Right renal pelvis (tissue), 4 donors: Measurements from ENCODE around the gene BRAT1. TPM values are rescaled to one million over a fixed set of nuclear protein-coding genes. Genes with fewer than 3 reads are reported as not detected.

Source experiments
- DNase-seq, 4 donors: peaks; one replicate each; pipeline ENCODE4 v3.0.0-alpha.2; 2013; ENCODE audit warnings: low read depth in 4 of 4, low spot score in 3 of 4, missing footprints in 1 of 4
- polyA plus RNA-seq, 4 donors: library from polyadenylated mRNA; unstranded; fragments of 120-200 nt; gene quantifications; one replicate each; pipeline ENCODE4 v1.2.1, GENCODE V29; 2013; ENCODE audit not compliant: insufficient read length in 4 of 4

Gene BRAT1
- polyA plus RNA-seq, 4 donors = 27.4 to 40.6 (median 27.6) TPM

DNA sequence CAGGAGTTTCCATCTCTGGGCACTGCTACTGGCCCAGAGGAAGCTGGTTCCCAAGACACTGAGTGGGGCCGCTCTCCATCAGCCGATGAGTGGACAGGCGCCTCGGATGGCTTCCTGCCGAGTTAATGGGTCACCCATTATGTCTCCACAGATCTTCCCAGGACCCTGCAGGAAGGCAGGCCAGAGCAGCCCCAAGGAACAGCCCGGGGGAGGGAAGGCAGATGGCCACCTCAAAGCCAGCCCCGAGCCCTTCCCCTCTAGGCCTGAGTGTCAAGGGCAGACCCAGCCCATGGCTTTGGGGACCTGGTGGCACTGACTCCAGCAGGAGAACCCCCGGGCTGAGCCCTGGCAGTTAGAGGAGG is 39.1 kb downstream of the BRAT1 start:
- DNase-seq = no peak

DNA sequence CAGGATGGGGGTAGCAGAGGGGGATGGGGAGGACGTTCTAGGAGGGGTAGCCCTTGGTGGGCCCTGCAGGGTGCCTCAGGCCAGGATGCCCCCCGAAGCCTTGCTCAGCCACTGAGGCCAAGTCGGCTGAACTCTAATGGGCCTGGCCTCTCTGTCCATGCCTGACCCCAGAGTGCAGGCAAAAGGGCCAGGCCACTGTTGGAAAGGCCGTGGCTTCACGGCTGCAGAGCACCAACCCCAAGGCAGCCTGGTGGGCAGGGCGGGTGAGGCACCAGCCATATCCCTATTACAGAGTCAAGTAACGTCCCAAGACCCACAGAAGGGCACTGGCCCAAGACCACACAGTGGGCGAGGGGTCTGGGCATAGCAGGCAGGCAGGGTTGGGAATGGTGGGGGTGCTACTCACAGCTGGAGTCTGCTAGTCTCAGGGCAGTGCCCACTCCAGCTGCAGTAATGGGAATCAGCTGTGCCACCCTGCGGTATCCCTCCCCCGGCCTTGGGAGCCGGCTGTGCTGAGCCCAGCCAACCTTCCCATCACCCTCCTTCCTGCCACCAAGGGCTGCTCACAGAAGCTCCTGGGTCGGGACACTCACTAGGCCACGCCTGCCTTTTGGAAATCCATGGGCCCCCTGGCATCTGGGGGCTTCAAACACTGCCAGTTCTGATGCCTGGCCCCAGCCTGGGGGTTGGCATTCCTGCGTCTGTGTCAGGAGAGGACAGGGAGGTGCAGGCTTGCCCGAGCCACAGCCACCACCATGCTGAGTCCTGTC is 39.7 kb downstream of the BRAT1 start:
- no peak for DNase-seq

DNA sequence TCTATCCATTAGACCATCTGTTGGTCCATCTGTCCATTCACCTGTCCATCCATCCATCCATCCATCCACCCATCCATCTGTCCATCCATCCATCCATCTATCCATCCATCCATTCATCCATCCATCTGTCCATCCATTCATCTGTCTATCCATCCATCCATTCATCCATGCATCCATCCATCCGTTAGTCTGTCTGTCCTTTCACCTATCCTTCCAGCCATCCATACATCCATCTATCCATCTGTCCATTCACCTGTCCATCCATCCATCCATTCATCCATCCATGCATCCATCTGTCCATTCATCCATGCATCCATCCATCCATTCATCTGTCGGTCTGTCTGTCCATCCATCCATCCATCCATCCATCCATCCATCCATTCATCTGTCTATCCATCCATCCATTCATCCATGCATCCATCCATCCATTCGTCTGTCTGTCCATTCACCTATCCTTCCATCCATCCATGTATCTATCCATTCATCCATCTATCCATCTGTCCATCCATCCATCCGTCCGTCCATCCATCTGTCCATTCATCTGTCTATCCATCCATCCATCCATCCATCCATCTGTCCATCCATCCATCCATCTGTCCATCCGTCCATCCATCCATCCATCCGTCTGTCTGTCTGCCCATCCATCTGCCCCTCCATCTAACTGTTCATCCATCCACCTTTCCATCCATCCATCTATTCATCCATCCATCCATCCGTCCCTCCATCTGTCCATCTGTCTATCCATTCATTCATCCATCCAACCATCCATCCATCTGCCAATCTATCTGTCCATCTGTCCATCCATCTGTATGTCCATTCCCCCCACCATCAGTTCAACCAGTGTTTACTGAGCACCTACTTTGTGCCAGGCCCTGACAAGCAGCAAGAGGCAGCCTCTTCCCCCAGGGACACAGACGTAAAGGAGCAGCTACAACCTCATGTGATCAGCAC is 40.6 kb downstream of the BRAT1 start:
- no peak for DNase-seq

DNA sequence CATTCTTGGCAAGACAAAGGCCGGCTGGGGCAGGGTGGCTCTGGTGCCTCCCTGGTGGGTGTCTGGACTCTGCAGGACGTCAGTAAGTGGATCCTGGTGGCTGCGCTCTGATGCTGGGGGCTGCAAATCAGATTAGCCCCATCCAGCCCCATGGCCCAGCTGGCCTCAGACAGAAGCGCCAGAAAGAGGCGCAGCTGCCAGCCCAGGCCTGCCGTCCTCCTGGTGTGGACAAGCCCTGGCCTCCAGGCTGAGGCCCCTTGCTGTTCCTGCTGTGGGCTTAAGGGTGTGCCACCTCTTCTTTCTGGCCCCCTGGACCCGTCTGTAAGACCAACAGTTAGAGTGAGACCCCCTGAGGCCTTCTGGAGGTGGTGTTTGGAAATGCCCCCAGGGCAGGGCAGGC is 41.6 kb downstream of the BRAT1 start:
- no peak for DNase-seq

DNA sequence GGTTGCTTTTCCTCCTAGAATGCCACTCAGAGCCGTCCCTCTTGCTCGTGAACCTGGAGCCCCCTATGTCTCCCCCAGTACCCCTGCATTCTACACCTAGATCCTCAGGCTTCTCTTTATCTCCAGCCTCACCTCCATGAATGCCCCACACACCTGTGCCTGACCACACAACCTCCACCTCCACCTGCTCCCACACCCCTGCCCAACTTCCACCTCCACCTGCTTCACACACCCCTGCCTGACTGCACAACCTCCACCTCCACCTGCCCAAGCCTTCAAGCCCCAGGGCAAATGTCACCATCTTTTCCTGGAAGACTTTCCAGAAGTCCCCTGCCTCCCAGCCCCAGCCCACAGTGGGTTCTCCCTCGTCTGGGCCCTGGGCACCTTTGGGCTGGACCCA is 42.6 kb downstream of the BRAT1 start:
- DNase-seq = no peak

DNA sequence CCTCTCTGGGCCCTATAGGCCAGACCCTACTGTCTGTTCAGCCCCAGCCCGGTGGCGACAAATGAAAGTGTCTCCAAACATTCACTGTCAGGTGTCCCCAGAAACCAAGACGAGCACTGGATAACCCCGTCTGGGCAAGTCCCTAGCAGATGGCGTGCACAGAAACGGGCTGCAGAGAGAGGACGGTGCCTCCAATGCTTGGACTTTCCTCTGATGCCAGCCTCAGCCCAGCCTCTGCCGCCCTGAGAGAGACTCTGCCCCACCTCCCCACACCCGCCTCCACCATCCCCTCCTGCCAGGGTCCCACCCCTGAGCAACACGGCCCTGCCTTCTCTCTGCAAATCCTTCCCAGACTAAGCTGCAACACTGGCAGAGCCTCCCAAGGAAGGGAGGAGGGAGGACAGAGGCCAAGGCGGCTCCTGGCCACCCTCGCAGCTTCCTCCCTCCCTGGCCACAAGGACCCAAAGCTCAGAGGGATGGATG is 43.1 kb downstream of the BRAT1 start:
- DNase-seq = no peak

DNA sequence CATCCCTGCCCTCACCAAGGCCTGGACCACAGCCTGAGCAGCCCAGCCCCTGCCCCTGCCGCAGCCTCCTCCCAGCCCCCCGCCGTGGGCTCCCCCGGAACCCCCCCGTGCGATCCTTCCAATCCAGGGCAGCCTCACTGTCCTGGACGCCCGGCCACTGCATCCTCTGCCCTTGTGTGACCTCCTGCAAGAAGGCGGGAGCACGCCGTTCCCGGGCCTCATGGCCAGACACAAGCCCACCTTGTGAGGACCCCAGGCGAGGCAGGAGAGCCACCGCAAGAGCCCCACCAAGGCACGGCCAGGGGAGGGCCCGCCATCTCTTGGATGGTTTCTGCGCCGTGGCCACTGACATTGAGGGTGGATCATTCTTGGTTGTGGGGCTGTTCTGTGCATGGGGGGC is 43.6 kb downstream of the BRAT1 start:
- DNase-seq = no peak

DNA sequence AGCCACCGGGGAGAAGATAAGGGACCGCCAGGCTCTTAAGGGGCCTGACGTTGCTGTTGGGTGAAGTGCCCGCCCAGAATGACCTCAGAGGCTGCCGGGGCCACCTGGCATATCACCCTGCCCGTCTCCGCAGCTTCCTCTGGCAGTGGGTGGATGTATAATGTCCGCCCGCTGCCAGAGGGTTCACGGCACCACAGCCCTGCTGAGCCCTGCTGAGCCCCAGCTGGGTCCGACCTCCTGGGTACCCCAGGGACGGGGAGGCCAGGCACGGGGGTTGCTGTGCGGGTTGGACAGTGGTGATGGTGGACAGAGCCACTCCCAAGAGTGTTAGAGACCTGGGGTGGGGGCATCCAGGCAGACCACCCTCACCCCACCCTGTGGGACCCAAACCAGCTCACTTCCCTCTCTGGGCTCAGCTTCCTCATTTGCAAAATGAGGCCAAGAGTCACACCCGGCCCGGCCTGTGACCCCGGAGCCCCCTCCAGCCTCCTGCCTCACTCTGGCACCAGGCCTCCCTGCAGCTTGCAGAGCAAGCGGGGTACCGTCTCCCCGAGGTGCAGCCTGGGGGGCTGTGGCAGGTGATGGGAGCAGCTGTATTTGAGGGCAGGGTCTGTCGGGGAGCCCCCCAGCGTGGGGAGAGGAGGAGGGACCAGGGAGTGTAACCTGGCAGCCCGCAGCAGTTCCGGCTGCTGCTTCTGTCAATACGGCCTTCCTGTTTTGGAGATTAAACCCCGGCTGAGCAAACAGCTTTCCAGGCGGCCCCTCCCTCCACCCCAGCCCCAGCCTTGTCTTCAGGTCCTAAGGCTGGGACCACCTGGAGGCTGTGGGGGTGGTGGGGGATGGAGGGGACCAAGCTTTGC is 44.2 kb downstream of the BRAT1 start:
- no peak for DNase-seq

DNA sequence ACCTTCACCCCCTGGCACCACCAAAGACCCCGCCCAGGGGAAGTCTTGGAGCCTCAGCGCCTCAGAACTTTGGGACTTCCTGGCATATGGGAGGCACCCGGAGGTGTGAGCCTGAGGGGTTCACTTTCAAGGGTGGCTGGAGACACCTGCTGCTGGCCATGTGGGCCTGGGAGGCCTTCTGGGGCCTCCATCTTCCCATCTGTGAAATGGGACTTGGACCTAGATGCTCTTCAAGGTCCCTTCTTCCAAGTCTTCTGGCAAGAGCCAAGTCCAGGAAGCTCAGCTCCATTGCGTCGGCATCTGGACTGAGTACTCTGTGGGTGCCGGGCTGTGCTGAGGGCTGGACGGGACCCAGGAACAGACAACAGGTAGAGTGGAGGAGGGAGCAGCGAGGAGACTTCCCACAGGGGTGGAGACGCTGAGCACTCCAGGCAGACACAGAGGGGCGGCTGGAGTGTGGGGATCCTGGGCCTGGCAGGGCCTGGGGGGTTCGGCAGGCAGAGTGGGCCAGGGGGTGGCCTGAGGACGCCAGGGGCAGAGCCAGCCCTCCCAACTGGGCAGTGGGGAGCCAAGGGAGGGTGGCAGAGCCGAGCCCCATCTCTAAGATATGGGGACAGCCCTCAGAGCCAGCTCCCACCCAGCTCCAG is 45.1 kb downstream of the BRAT1 start:
- DNase-seq = no peak

DNA sequence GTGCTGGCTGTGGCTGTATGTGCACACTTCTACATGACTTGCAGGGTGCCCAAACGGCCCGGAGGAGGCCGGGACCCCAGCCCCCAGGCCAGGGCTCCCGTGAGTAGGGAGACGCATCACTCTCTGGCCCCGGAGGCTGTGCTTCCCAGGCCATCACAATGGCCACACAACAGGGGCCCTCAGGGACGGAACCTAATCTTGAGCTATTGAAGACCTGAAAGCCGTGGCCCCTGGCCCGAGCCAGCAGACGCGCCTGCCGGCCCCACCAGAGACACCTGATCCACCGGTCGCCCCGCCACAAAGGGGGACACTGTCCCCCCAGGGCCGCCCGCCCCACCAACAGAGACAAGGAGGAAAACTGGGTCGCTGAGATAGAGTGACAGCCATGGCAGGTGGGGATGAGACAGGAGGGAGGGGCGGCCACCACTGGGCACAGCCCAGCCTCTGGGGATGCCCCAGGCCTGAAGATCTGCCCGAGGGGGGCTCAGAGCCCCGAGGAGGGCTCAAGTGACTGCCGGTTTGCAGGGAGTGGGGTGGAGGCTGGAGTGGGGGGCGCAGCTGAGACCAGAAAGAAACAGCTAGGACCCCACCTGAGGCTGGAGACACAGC is 45.9 kb downstream of the BRAT1 start:
- DNase-seq = no peak

DNA sequence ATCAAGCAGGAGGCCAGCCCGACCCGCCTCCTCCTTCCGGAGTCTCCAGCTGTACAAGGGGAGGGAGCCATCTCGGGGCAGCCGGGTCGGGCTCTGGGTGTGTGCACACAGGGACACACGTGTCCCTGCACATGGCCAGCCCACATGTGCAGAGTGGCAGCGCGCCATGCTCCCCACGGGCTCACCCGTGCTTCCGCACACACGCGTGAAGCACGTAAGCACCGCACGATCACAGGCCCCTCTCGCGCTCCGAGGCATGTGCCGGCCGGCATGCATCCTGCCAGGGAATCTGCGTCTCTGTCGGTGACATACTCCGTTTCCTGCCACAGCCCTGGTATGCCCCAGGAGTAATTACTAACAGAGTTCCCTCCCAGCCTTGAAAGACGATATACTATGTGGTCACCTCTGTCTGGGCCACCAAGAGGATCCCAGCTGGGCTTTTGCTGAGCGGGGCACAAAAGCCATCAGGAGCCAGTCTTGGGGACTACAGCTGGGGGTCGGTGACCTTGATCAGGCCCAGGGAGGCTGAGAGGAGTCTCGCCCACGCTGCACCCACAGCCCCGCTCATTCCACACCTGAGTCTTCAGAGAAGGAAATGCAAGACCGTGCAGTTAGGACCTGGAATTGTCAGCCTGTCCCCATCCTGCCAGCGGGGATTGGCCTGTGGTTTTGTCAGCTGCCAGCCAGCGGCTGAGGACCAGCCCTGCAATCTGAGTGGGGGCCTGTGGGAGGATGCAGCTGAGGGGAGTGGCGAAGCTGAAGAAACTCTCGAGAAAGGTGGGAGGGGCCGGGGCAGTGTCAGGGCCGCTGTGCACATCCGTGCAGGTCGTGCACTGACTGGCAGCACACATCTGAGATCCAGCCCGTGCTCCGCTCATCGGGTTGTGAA is 46.8 kb downstream of the BRAT1 start:
- DNase-seq = no peak

DNA sequence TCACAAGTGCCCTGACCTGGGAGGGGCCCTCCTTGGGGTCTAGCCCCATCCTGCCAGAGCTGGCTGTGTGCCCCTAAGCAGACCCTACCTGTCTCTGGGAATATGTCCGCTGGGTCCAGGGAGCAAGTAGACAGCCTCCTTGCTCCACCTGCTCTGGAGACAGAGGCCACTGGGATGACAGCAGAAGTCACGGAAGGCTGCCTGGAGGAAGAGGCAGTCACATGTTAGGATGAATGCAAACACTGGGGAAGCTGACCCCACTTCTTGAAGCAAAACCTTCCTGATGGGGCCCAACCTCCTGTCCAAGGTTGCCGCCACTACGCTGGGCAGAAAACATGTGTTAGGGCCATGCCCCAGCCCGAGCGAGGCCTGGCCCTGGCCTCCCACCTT is 47.4 kb downstream of the BRAT1 start:
- no peak for DNase-seq

DNA sequence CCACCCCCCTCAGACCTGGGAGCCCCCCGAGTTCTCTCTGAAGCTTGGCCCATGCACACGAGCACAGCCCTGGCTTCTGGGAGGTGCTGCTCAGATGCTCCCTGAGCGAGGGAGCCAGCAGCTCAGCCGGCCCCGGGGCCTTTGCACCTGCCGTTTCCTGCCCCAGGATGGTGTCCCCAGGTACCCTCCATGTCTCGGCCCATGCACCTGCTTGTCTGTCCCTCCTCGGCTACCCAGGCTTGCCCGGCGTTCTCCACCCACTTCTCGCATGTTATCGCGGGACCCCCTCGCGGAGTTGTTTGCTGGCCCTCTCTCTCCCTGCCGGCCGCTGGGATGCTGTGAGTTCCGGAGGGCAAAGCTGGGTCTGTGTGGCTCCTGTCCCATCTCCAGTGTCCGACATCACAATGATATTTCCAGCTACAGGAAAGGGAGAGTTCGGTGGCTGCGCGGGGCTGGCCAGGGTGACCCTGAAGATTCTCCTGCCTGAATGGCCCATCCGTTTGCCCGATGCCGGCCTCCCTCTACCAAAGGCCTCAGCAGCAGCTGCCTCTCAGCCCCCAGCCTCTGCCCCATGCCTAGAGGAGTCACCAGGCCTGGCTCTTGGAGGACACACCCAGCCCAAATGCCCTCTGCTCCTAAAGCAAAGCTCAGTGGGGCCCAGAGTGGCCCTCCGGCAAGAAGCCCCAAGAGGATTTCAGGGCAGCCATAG is 48.0 kb downstream of the BRAT1 start:
- no peak for DNase-seq

DNA sequence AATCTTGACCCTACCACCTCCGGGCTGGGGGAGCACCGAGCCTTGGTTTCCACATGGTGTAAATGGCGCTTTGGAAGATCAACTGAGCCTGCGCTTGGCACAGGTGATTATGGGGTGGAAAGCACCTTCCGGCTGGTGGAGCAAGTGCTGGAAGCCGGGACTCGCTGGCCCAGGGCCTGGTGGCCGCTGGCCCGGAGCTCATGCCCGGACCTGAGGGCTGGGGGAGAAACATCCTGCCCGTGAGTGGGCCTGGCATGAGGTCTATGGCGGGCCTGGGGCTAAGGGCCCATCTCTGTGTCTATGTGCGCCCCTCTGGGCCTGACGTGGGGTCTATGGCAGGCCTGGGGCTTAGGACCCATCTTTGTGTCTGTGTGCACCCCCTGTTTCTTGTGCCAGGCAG is 49.9 kb downstream of the BRAT1 start:
- DNase-seq = no peak

DNA sequence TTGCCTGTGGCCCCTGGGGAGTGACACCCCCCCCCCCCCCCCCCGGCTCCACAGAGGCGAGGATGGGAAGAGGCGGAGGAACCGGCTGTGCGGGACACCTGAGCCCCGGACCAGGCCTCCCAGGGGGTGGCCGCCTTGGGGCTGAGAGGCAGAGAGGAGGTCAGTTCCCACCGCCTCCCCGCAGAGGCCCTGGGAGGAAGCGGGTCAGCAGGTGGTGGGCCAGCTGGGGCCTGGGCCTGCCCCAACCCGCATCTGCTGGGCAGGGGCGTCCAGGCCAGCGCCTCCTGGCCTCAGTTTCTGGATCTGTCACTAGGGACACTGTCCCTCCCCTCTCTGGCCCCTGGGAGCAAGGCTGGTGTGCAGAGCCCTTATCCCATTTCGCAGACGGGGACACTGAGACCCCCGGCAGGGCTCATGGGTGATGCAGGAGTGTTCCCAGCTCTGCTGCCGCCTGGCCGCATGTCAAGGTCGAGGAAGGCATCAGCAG is 50.4 kb downstream of the BRAT1 start:
- DNase-seq = no peak

DNA sequence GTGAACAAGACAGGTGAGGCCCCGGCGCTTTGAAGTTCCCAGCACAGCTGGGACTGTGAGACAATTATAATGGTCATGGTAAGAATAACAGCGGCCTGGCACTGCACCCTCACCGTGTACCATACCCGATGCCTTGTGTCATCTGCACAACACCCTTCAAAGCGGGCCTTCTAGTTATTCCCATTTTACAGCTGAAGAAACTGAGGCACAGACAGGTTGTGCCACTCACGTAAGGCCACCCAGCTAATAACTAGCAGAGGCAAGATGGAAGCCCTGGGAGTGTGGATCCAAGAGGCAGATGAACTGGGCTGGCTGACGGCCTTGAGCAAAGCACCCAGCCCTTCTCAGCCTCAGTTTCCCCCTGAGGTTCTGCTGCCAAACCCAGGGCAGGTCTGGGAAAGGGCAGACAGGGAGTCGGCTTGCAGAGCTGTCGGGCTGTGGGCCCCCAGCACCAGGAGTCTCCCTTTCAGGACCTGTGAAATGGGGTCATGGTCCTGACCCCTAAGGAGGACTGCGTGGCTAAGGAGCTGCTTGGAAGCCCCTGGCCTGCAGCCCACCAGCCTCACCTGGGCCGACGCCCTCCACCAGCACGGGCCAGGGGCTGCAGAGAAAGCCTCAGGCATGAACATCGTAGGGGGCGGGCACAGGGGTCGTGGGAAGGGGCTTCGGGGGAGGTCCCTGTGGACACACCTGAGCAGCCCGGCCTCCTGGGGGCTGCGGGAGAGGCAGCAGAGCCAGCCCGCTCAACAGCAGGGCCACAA is 51.0 kb downstream of the BRAT1 start:
- DNase-seq = no peak
